ENCODE measurements around the gene POU2F1. TPM values are rescaled to one million over a fixed set of nuclear protein-coding genes. Genes with fewer than 3 reads are reported as not detected.
"Not testable (repeated sequence)": the region's sequence is repeated elsewhere in the genome, so short reads cannot be mapped to it uniquely, and the experiment has no call there.

Gene POU2F1
- total and polyA plus RNA-seq, 7 experiments from 2014 or later, result 9.1 to 36.6 (median 22.8) TPM

GRCh38 chr1:167202049-167202448 lies 18.6 kb upstream of the POU2F1 start:
- H3K36me3 ChIP-seq (ENCODE audit: control insufficient read depth in 2 of 3, insufficient read depth in 3 of 3, low read length in 3 of 3), result no peaks in the 10 kb centered on the region
- Mint-ChIP-seq H3K27ac (no peak overlapping the region), H3K4me1 (no peaks in the 10 kb centered on the region), H3K27me3 (no peaks in the 10 kb centered on the region), H3K9me3 (peaks cover 0 to 12% (median 4%) of the 10 kb centered on the region in 11 donors), H3K36me3 (peaks cover 0 to 5% (median 5%) of the 10 kb centered on the region in 5 donors), H3K4me3 (no peak overlapping the region)
- H3K27ac ChIP-seq (ENCODE audit: low read depth, low read length), result no peak overlapping the region
- intact Hi-C loops (cut with micrococcal nuclease), result no loop called here
- H3K4me3 ChIP-seq (ENCODE audit: low read length), result no peak overlapping the region
- ChIA-PET POLR2A (no interaction called here), CTCF (no interaction called here)
- ATAC-seq, result no peak
- DNase-seq, result no peak
- H3K27me3 ChIP-seq (ENCODE audit: control insufficient read depth in 2 of 2, insufficient read depth in 2 of 2, low read length in 2 of 2), result no peaks in the 10 kb centered on the region
- H3K4me1 ChIP-seq (ENCODE audit: control insufficient read depth in 2 of 2, insufficient read depth in 2 of 2, low read length in 2 of 2), result no peaks in the 10 kb centered on the region
- no peaks in the 10 kb centered on the region for H3K9me3 ChIP-seq (ENCODE audit: control insufficient read depth in 2 of 3, low read length in 3 of 3)

GRCh38 chr1:167205306-167206050 lies 15.2 kb upstream of the POU2F1 start:
- H3K4me3 Mint-ChIP-seq; H3K4me1 Mint-ChIP-seq; H3K4me1 ChIP-seq (ENCODE audit: control insufficient read depth in 2 of 2, insufficient read depth in 2 of 2, low read length in 2 of 2); H3K4me3 ChIP-seq (ENCODE audit: low read length); H3K27me3 ChIP-seq (ENCODE audit: control insufficient read depth in 2 of 2, insufficient read depth in 2 of 2, low read length in 2 of 2); H3K27ac ChIP-seq (ENCODE audit: low read depth, low read length); H3K36me3 ChIP-seq (ENCODE audit: control insufficient read depth in 2 of 3, insufficient read depth in 3 of 3, low read length in 3 of 3); intact Hi-C loops (cut with micrococcal nuclease); H3K27ac Mint-ChIP-seq; DNase-seq; ATAC-seq; POLR2A ChIA-PET: not testable (repeated sequence)
- H3K9me3 ChIP-seq (ENCODE audit: control insufficient read depth in 2 of 3, low read length in 3 of 3), result peaks cover 0 to 12% (median 9%) of the 10 kb centered on the region in 3 experiments
- CTCF ChIA-PET, result interaction anchor here (0.6 to 0.7 kb wide), 2 partner anchors 14 to 1836 kb away, joined by 3 read pairs; no protein-coding TSS in a partner anchor
- H3K27me3 Mint-ChIP-seq, result peaks cover 0 to 11% (median 6%) of the 10 kb centered on the region in 5 donors
- H3K9me3 Mint-ChIP-seq, result peaks cover 3 to 33% (median 12%) of the 10 kb centered on the region in 11 donors
- peaks cover 0 to 23% (median 6%) of the 10 kb centered on the region in 5 donors for H3K36me3 Mint-ChIP-seq

- Histone ChIP-seq H3K27me3 (ENCODE audit: control insufficient read depth in 2 of 2, insufficient read depth in 2 of 2, low read length in 2 of 2) (no peaks in the 10 kb centered on the region), H3K27ac (ENCODE audit: low read depth, low read length) (no peak overlapping the region), H3K4me3 (ENCODE audit: low read length) (no peak overlapping the region), H3K4me1 (ENCODE audit: control insufficient read depth in 2 of 2, insufficient read depth in 2 of 2, low read length in 2 of 2) (no peaks in the 10 kb centered on the region), H3K36me3 (ENCODE audit: control insufficient read depth in 2 of 3, insufficient read depth in 3 of 3, low read length in 3 of 3) (no peaks in the 10 kb centered on the region), H3K9me3 (ENCODE audit: control insufficient read depth in 2 of 3, low read length in 3 of 3) (peaks cover 0 to 12% (median 9%) of the 10 kb centered on the region in 3 experiments)
- intact Hi-C loops (cut with micrococcal nuclease), result no loop called here
- Mint-ChIP-seq H3K4me3 (no peak overlapping the region), H3K4me1 (peaks cover 0 to 10% (median 0%) of the 10 kb centered on the region in 7 donors), H3K36me3 (peaks cover 0 to 27% (median 6%) of the 10 kb centered on the region in 5 donors), H3K9me3 (peaks cover 3 to 33% (median 12%) of the 10 kb centered on the region in 11 donors), H3K27ac (peak overlapping the region in 1 of 9 donors; percentile 30), H3K27me3 (peaks cover 0 to 11% (median 6%) of the 10 kb centered on the region in 5 donors)
- CTCF ChIA-PET, result no interaction called here
- POLR2A ChIA-PET, result no interaction called here
- no peak for ATAC-seq
- DNase-seq, result no peak
Measured at GRCh38 chr1:167206166-167206835, 14.4 kb upstream of the POU2F1 start.

- ChIA-PET POLR2A (no interaction called here), CTCF (no interaction called here)
- H3K9me3 ChIP-seq (ENCODE audit: control insufficient read depth in 2 of 3, low read length in 3 of 3), result peaks cover 0 to 12% (median 9%) of the 10 kb centered on the region in 3 experiments
- no peak overlapping the region for H3K4me3 ChIP-seq (ENCODE audit: low read length)
- Mint-ChIP-seq H3K4me1 (peaks cover 0 to 12% (median 0%) of the 10 kb centered on the region in 7 donors), H3K36me3 (peaks cover 0 to 29% (median 6%) of the 10 kb centered on the region in 5 donors), H3K27me3 (peaks cover 0 to 11% (median 6%) of the 10 kb centered on the region in 5 donors), H3K4me3 (no peak overlapping the region), H3K9me3 (peaks cover 3 to 33% (median 12%) of the 10 kb centered on the region in 11 donors), H3K27ac (no peak overlapping the region)
- H3K27ac ChIP-seq (ENCODE audit: low read depth, low read length), result no peak overlapping the region
- no peak for DNase-seq
- intact Hi-C loops (cut with micrococcal nuclease), result no loop called here
- H3K27me3 ChIP-seq (ENCODE audit: control insufficient read depth in 2 of 2, insufficient read depth in 2 of 2, low read length in 2 of 2), result no peaks in the 10 kb centered on the region
- no peaks in the 10 kb centered on the region for H3K4me1 ChIP-seq (ENCODE audit: control insufficient read depth in 2 of 2, insufficient read depth in 2 of 2, low read length in 2 of 2)
- no peak for ATAC-seq
- H3K36me3 ChIP-seq (ENCODE audit: control insufficient read depth in 2 of 3, insufficient read depth in 3 of 3, low read length in 3 of 3), result no peaks in the 10 kb centered on the region
Measured at GRCh38 chr1:167207940-167208623, 12.6 kb upstream of the POU2F1 start.

- POLR2A ChIA-PET, result no interaction called here
- Histone ChIP-seq H3K27ac (ENCODE audit: low read depth, low read length) (no peak overlapping the region), H3K27me3 (ENCODE audit: control insufficient read depth in 2 of 2, insufficient read depth in 2 of 2, low read length in 2 of 2) (no peaks in the 10 kb centered on the region), H3K4me1 (ENCODE audit: control insufficient read depth in 2 of 2, insufficient read depth in 2 of 2, low read length in 2 of 2) (no peaks in the 10 kb centered on the region), H3K9me3 (ENCODE audit: control insufficient read depth in 2 of 3, low read length in 3 of 3) (peaks cover 0 to 12% (median 9%) of the 10 kb centered on the region in 3 experiments), H3K4me3 (ENCODE audit: low read length) (no peak overlapping the region), H3K36me3 (ENCODE audit: control insufficient read depth in 2 of 3, insufficient read depth in 3 of 3, low read length in 3 of 3) (no peaks in the 10 kb centered on the region)
- intact Hi-C loops (cut with micrococcal nuclease), result no loop called here
- no peak overlapping the region for H3K27ac Mint-ChIP-seq
- peaks cover 3 to 33% (median 12%) of the 10 kb centered on the region in 11 donors for H3K9me3 Mint-ChIP-seq
- H3K36me3 Mint-ChIP-seq, result peaks cover 0 to 29% (median 6%) of the 10 kb centered on the region in 5 donors
- CTCF ChIA-PET, result no interaction called here
- H3K4me3 Mint-ChIP-seq, result no peak overlapping the region
- peaks cover 0 to 12% (median 0%) of the 10 kb centered on the region in 7 donors for H3K4me1 Mint-ChIP-seq
- peaks cover 0 to 11% (median 6%) of the 10 kb centered on the region in 5 donors for H3K27me3 Mint-ChIP-seq
- DNase-seq (no peak), ATAC-seq (no peak)
Measured at GRCh38 chr1:167208624-167208976, 12.1 kb upstream of the POU2F1 start.

- Histone ChIP-seq H3K27ac (ENCODE audit: low read depth, low read length) (no peak overlapping the region), H3K4me3 (ENCODE audit: low read length) (no peak overlapping the region), H3K4me1 (ENCODE audit: control insufficient read depth in 2 of 2, insufficient read depth in 2 of 2, low read length in 2 of 2) (no peaks in the 10 kb centered on the region), H3K27me3 (ENCODE audit: control insufficient read depth in 2 of 2, insufficient read depth in 2 of 2, low read length in 2 of 2) (no peaks in the 10 kb centered on the region), H3K36me3 (ENCODE audit: control insufficient read depth in 2 of 3, insufficient read depth in 3 of 3, low read length in 3 of 3) (no peaks in the 10 kb centered on the region), H3K9me3 (ENCODE audit: control insufficient read depth in 2 of 3, low read length in 3 of 3) (peaks cover 0 to 12% (median 9%) of the 10 kb centered on the region in 3 experiments)
- H3K4me1 Mint-ChIP-seq, result peaks cover 0 to 12% (median 0%) of the 10 kb centered on the region in 7 donors
- H3K36me3 Mint-ChIP-seq, result peaks cover 0 to 31% (median 6%) of the 10 kb centered on the region in 5 donors
- peaks cover 0 to 11% (median 6%) of the 10 kb centered on the region in 5 donors for H3K27me3 Mint-ChIP-seq
- DNase-seq, result no peak
- CTCF ChIA-PET, result no interaction called here
- ATAC-seq, result no peak
- no peak overlapping the region for H3K4me3 Mint-ChIP-seq
- H3K27ac Mint-ChIP-seq, result no peak overlapping the region
- POLR2A ChIA-PET, result no interaction called here
- H3K9me3 Mint-ChIP-seq, result peaks cover 3 to 33% (median 12%) of the 10 kb centered on the region in 11 donors
- intact Hi-C loops (cut with micrococcal nuclease), result no loop called here
Measured at GRCh38 chr1:167209044-167209443, 11.6 kb upstream of the POU2F1 start.

All from naive thymus-derived CD4-positive, alpha-beta T cell (primary cell).